ENCODE data around the gene ERMARD. TPM values are rescaled to one million over a fixed set of nuclear protein-coding genes. Genes with fewer than 3 reads are reported as not detected.

The ERMARD gene
- total RNA-seq, 1 donor from 2014 or later: 35.6 TPM

- no peak for DNase-seq (ENCODE audit: low spot score)
Observed at GRCh38 chr6:169824848-169825557, 73.6 kb downstream of the ERMARD start.

DNA sequence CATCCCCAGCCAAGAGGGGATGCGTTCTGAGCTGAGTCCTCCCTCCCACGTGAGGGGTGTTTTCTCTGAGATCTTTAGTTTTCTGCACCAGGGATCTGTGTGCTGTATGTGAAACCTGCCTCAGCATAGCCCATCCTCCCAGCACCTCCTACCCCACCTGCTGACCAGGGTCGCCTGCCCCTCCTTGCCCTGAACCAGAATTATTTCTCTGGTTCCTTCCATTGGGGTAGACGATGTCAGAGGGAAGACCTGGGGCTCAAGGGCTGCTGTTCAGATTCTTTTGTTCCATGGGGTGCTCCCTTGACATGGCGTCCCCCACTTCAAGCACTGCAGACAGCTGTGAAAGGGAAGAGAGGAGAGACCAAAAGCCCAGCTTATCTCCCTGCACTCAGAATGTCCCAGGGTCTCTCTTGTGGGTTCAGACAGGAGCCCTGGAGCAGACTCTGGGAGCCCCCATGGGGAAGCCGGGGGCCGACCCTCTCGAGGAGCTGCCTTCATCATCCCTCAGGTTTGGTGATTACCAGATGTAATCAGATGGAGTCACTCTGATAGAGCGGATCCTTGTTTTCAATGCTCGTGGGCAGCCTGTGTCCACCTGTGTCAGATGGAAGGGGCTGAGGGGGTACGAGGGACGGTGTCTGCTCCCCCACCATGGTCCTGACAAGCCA, 74.3 kb downstream of the ERMARD start:
- no peak for DNase-seq (ENCODE audit: low spot score)

- DNase-seq (ENCODE audit: low spot score): no peak
Observed at GRCh38 chr6:169826697-169827096, 75.3 kb downstream of the ERMARD start.

DNA sequence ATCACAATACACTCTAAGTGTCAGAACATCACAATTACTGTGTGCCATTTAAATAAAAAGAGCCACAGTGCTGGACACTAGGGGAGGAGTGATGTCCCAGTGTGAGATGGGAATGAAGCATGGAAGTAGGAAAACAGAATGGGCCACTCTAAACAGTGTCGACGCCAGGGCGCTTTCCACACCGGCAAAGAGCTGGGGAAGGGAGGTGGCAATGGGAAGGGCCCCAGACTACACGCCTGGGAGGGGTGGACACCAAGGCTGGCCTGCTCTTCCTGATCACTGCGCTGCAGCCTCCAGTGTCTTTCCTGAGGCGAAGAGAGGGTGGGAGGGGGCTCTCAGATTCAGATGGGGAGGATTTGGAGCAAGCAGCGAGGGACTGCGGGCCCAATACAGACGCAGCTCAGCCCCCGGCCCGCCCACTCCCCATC, 75.9 kb downstream of the ERMARD start:
- DNase-seq (ENCODE audit: low spot score): no peak

DNA sequence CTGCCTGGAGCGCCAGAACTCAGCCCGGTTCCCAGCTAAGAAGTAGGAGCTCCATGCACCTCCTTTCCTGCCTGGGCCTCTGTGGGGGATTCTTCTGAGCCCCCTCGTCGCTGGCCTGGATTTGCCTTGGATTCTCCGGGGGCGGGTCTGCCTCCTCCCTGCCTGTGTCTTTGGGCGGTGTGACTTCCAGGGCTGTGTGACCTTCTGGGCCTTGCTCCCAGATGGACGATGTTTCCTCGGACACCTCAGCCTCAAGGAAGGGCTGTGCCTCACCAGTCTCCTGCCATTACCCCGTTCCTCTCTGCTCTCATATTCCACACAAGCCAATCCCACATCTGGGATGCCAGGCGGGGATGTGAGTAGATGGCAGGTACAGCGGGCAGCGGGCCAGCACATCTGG, 76.8 kb downstream of the ERMARD start:
- no peak for DNase-seq (ENCODE audit: low spot score)

- DNase-seq (ENCODE audit: low spot score): no peak
Observed at GRCh38 chr6:169829786-169830185, 78.4 kb downstream of the ERMARD start.

GRCh38 chr6:169830876-169831275, 79.5 kb downstream of the ERMARD start:
- no peak for DNase-seq (ENCODE audit: low spot score)

Other genes starting within 250 kb of the ERMARD start
- gene WDR27, start 49.6 kb upstream of the ERMARD start, total RNA-seq: 66.7 TPM
- gene C6orf120, start 49.5 kb upstream of the ERMARD start, total RNA-seq: 27.2 TPM
- gene PHF10, start 27.1 kb upstream of the ERMARD start, total RNA-seq: 45.0 TPM
- gene DYNLT2, start 50 bp upstream of the ERMARD start, total RNA-seq: 3.8 TPM